Measurements from ENCODE around the gene LSMEM2. TPM values are rescaled to one million over a fixed set of nuclear protein-coding genes. Genes with fewer than 3 reads are reported as not detected.
A peak's percentile ranks its signal among the peaks of the same experiment; 100 is the strongest.

Gene LSMEM2
- total RNA-seq, 2 experiments from 2014 or later, result not detected

- DNase-seq, result no peak
- Mint-ChIP-seq H3K27me3 (peaks cover 35% of the 10 kb centered on the region), H3K9me3 (no peaks in the 10 kb centered on the region), H3K27ac (no peak overlapping the region), H3K4me1 (ENCODE audit: low read depth) (peaks cover 33% of the 10 kb centered on the region), H3K4me3 (peak overlapping the region; percentile 42), H3K36me3 (ENCODE audit: low read depth) (peaks cover 2% of the 10 kb centered on the region)
- CTCF ChIA-PET, result interaction anchor here (0.7 to 4.4 kb wide), 21 partner anchors 9 to 82 kb away, joined by 3 to 36 read pairs (median 4); partner anchors contain the start of genes GNAI2 and IFRD2
- POLR2A ChIA-PET, result interaction anchor here (1.0 to 9.6 kb wide), 8 partner anchors 9 to 52 kb away, joined by 3 to 98 read pairs (median 4); partner anchors contain the start of genes HYAL3, IFRD2, NAA80 and TUSC2
- no peak for ATAC-seq
- intact Hi-C loops (cut with micrococcal nuclease), result no loop called here
- no peak for TF ChIP-seq CTCF (IDR thresholded peaks at IDR 0.05)
Measured at GRCh38 chr3:50275141-50275995, 3.5 kb upstream of the LSMEM2 start.

- Mint-ChIP-seq H3K4me1 (ENCODE audit: low read depth) (peaks cover 33% of the 10 kb centered on the region), H3K9me3 (no peaks in the 10 kb centered on the region), H3K27me3 (peaks cover 35% of the 10 kb centered on the region), H3K4me3 (peak overlapping the region; percentile 42), H3K27ac (no peak overlapping the region), H3K36me3 (ENCODE audit: low read depth) (peaks cover 2% of the 10 kb centered on the region)
- no peak for TF ChIP-seq CTCF (IDR thresholded peaks at IDR 0.05)
- POLR2A ChIA-PET, result interaction anchor here (0.7 to 9.6 kb wide), 5 partner anchors 14 to 81 kb away, joined by 3 to 98 read pairs (median 4); partner anchors contain the start of genes HYAL3, IFRD2, NAA80 and TUSC2
- DNase-seq, result peak; percentile 60
- intact Hi-C loops (cut with micrococcal nuclease), result no loop called here
- ATAC-seq, result peak; percentile 11
- CTCF ChIA-PET, result interaction anchor here (1.3 to 4.4 kb wide), 5 partner anchors 12 to 82 kb away, joined by 3 to 36 read pairs (median 6); no protein-coding TSS in a partner anchor
Measured at GRCh38 chr3:50275996-50276761, 2.7 kb upstream of the LSMEM2 start.

GRCh38 chr3:50276762-50277101 is 2.2 kb upstream of the LSMEM2 start:
- CTCF ChIA-PET, result interaction anchor here (1.6 to 4.4 kb wide), 3 partner anchors 17 to 83 kb away, joined by 6 to 36 read pairs (median 8); no protein-coding TSS in a partner anchor
- Mint-ChIP-seq H3K4me1 (ENCODE audit: low read depth) (peaks cover 33% of the 10 kb centered on the region), H3K27ac (no peak overlapping the region), H3K9me3 (no peaks in the 10 kb centered on the region), H3K36me3 (ENCODE audit: low read depth) (peaks cover 2% of the 10 kb centered on the region), H3K4me3 (no peak overlapping the region), H3K27me3 (peaks cover 35% of the 10 kb centered on the region)
- intact Hi-C loops (cut with micrococcal nuclease), result no loop called here
- no peak for TF ChIP-seq CTCF (IDR thresholded peaks at IDR 0.05)
- POLR2A ChIA-PET, result interaction anchor here (1.5 to 9.6 kb wide), 2 partner anchors 13 to 82 kb away, joined by 3 to 98 read pairs; partner anchors contain the start of gene IFRD2
- ATAC-seq (no peak), DNase-seq (no peak)

- no peak for DNase-seq
- Mint-ChIP-seq H3K4me1 (ENCODE audit: low read depth) (peaks cover 24% of the 10 kb centered on the region), H3K4me3 (no peak overlapping the region), H3K27ac (no peak overlapping the region), H3K36me3 (ENCODE audit: low read depth) (peaks cover 2% of the 10 kb centered on the region), H3K9me3 (no peaks in the 10 kb centered on the region), H3K27me3 (peaks cover 30% of the 10 kb centered on the region)
- POLR2A ChIA-PET, result interaction anchor here (1.1 to 9.6 kb wide), 4 partner anchors 12 to 27 kb away, joined by 3 to 98 read pairs (median 6); partner anchors contain the start of genes HYAL3, IFRD2 and NAA80
- ATAC-seq, result no peak
- no peak for TF ChIP-seq CTCF (IDR thresholded peaks at IDR 0.05)
- intact Hi-C loops (cut with micrococcal nuclease), result loop anchor here (2.0 kb wide), 1 partner anchor 86 kb away; no protein-coding TSS in a partner anchor
- CTCF ChIA-PET, result interaction anchor here (1.0 to 2.1 kb wide), 6 partner anchors 14 to 52 kb away, joined by 3 to 8 read pairs (median 4); partner anchors contain the start of genes HYAL3, IFRD2 and NAA80
Measured at GRCh38 chr3:50278123-50278879, 586 bp upstream of the LSMEM2 start.

All from activated CD8-positive, alpha-beta T cell treated with anti-CD3 and anti-CD28 coated beads for 36 hours (primary cell).